ENCODE data around the gene LY86.

DNA sequence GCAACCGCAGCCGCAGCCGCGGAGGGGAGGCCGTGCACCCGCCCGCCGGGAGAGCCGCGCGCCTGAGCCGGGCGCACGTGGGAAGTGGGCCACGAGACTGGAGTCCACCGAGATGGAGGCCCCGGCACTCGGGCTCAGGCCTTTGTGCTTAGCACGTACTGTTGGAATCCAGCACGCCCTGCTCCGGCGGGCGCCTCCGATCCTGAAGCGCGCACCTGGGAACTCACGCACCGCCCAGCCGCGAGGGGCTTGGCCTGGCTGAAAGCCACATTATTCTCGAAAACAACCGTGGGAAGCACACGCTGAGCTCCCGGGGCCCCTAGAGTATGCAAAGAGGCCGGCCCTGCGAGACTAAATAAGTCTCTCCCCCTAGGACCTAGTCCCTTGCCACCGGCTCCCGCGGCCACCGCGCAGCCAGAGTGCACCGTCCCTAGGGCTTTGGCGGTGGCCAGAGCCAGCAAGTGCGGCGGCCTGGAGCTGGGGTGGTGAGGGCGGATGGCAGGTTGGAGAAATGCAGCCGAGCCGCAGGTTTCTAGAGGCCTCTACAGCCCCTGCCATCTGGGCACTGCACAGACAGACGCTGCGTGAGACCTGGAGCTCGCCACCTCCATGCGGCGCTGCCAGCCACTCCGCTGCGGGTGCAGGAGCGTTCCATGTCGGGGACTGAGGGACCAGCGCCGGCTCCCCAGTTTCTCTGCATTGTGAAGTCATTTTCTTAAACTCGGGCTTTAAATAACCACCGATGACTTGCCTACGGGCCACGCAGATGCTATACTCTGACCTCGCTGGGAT, 42.0 kb upstream of the LY86 start:
- TF ChIP-seq, protein P1, sequence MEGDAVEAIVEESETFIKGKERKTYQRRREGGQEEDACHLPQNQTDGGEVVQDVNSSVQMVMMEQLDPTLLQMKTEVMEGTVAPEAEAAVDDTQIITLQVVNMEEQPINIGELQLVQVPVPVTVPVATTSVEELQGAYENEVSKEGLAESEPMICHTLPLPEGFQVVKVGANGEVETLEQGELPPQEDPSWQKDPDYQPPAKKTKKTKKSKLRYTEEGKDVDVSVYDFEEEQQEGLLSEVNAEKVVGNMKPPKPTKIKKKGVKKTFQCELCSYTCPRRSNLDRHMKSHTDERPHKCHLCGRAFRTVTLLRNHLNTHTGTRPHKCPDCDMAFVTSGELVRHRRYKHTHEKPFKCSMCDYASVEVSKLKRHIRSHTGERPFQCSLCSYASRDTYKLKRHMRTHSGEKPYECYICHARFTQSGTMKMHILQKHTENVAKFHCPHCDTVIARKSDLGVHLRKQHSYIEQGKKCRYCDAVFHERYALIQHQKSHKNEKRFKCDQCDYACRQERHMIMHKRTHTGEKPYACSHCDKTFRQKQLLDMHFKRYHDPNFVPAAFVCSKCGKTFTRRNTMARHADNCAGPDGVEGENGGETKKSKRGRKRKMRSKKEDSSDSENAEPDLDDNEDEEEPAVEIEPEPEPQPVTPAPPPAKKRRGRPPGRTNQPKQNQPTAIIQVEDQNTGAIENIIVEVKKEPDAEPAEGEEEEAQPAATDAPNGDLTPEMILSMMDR (IDR thresholded peaks at IDR 0.05): no peak
- no peak for TF ChIP-seq POLR2A (IDR thresholded peaks at IDR 0.05)

All from testis (tissue), 2 donors.